ENCODE data around the gene MACROH2A2. TPM values are rescaled to one million over a fixed set of nuclear protein-coding genes. Genes with fewer than 3 reads are reported as not detected.

Gene MACROH2A2
- total and polyA plus RNA-seq, 2 of the 4 experiments (the other 2 are of a cell fraction) = 16.1 to 17.4 TPM

DNA sequence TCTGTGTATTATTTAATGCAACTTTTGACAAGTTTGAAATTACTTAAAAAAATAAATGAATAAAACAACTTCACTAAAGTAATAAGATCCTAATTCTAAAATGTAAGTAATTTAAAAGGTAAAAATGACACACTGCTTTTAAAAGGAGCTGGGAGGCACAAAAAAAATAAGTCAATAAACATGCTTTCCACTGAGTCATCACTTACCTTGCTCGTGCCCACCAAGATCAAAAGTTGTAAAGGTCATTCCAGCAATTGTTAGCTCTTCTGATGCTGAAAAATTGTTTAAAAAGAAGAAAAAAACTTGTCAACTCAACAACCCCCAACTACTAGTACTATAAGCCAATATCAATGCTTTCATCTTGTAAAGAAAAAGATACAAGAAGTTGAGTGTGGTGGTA, 108.2 kb downstream of the MACROH2A2 start:
- H3K27ac ChIP-seq (ENCODE audit: insufficient read depth, low read length) = no peak overlapping the region
- no TSS peak for BruUV-seq (replicated peaks)
- peaks cover 73% of the 10 kb centered on the region for H4K20me1 ChIP-seq (ENCODE audit: insufficient read depth, low read length)
- H3K4me2 ChIP-seq (ENCODE audit: low read depth, low read length) = no peak overlapping the region
- no peak overlapping the region for H2AFZ ChIP-seq (replicated peaks; ENCODE audit: low read length, poor library complexity)
- H3K4me3 ChIP-seq (ENCODE audit: insufficient read depth, low read depth, low read length) = no peak overlapping the region
- intact Hi-C loops (cut with micrococcal nuclease) = no loop called here
- peaks cover 27 to 74% of the 10 kb centered on the region in 2 experiments for H3K79me1 ChIP-seq (ENCODE audit: low read depth in 1 of 2, low read length in 2 of 2)
- H2BK5ac ChIP-seq (ENCODE audit: low read depth, low read length, poor library complexity, severe bottlenecking) = no peak overlapping the region
- ChIA-PET CTCF (no interaction called here), POLR2A (ENCODE audit: unreplicated experiment) (no interaction called here)
- H3K14ac ChIP-seq (replicated peaks; ENCODE audit: low read depth, low read length) = no peak overlapping the region
- no peaks in the 10 kb centered on the region for H3K27me3 ChIP-seq (ENCODE audit: control insufficient read depth, insufficient read depth, low read length)
- no peak overlapping the region for H3K4ac ChIP-seq (ENCODE audit: low read depth, low read length)
- no peak overlapping the region for H3K9ac ChIP-seq (ENCODE audit: low read depth, low read length)
- no peak overlapping the region for H3K56ac ChIP-seq (ENCODE audit: extremely low read depth, insufficient read depth, low read length)
- H2AK5ac ChIP-seq (ENCODE audit: low read depth, low read length) = no peak overlapping the region
- peaks cover 36% of the 10 kb centered on the region for H3K36me3 ChIP-seq (ENCODE audit: control insufficient read depth, insufficient read depth, low read length)
- no peak overlapping the region for H4K8ac ChIP-seq (ENCODE audit: low read depth in 2 of 2, low read length in 2 of 2)
- TF ChIP-seq CEBPB (IDR thresholded peaks at IDR 0.05; ENCODE audit: low read depth, low read length) = no peak
- TF ChIP-seq CTCF (conservative IDR thresholded peaks at IDR 0.05; ENCODE audit: low read depth, low read length) = no peak
- TF ChIP-seq, protein P1, sequence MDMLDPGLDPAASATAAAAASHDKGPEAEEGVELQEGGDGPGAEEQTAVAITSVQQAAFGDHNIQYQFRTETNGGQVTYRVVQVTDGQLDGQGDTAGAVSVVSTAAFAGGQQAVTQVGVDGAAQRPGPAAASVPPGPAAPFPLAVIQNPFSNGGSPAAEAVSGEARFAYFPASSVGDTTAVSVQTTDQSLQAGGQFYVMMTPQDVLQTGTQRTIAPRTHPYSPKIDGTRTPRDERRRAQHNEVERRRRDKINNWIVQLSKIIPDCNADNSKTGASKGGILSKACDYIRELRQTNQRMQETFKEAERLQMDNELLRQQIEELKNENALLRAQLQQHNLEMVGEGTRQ (IDR thresholded peaks at IDR 0.05; ENCODE audit: low read depth, low read length) = no peak
- TF ChIP-seq MAFK (IDR thresholded peaks at IDR 0.05; ENCODE audit: low read depth, low read length) = no peak
- TF ChIP-seq MXI1 (IDR thresholded peaks at IDR 0.05; ENCODE audit: borderline replicate concordance, low read depth, low read length) = no peak
- no peak for TF ChIP-seq RAD21 (IDR thresholded peaks at IDR 0.05; ENCODE audit: low read length)
- TF ChIP-seq POLR2A (IDR thresholded peaks at IDR 0.05; ENCODE audit: low read depth, low read length) = no peak
- TF ChIP-seq SMC3 (IDR thresholded peaks at IDR 0.05; ENCODE audit: low read depth, low read length) = no peak
- TF ChIP-seq RFX5 (IDR thresholded peaks at IDR 0.05; ENCODE audit: low read depth, low read length) = no peak
- TF ChIP-seq NFE2L2 (IDR thresholded peaks at IDR 0.05; ENCODE audit: low read depth, low read length) = no peak
- TF ChIP-seq MAZ (IDR thresholded peaks at IDR 0.05; ENCODE audit: borderline replicate concordance, low read depth, low read length) = no peak
- TF ChIP-seq BHLHE40 (IDR thresholded peaks at IDR 0.05; ENCODE audit: low read depth, low read length) = no peak
- no peak for TF ChIP-seq FOS (IDR thresholded peaks at IDR 0.05; ENCODE audit: low read depth, low read length)
- TF ChIP-seq, protein P2, sequence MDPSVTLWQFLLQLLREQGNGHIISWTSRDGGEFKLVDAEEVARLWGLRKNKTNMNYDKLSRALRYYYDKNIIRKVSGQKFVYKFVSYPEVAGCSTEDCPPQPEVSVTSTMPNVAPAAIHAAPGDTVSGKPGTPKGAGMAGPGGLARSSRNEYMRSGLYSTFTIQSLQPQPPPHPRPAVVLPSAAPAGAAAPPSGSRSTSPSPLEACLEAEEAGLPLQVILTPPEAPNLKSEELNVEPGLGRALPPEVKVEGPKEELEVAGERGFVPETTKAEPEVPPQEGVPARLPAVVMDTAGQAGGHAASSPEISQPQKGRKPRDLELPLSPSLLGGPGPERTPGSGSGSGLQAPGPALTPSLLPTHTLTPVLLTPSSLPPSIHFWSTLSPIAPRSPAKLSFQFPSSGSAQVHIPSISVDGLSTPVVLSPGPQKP (IDR thresholded peaks at IDR 0.05; ENCODE audit: borderline replicate concordance, low read depth, low read length) = no peak
- TF ChIP-seq CHD1 (IDR thresholded peaks at IDR 0.05; ENCODE audit: low read depth, low read length) = no peak
- no peak for TF ChIP-seq RCOR1 (IDR thresholded peaks at IDR 0.05; ENCODE audit: insufficient replicate concordance, low read length)
- H3K18ac ChIP-seq (ENCODE audit: low read depth, low read length) = no peak overlapping the region
- DNase-seq (no peak), ATAC-seq (ENCODE audit: low read depth) (no peak)
- peaks cover 8% of the 10 kb centered on the region for H3K4me1 ChIP-seq (ENCODE audit: control insufficient read depth, insufficient read depth, low read length)
- in situ Hi-C loops (cut with MboI; ENCODE audit: low sequenced_read_pairs) = no loop called here
- no peak overlapping the region for H4K91ac ChIP-seq (ENCODE audit: insufficient read depth, low read depth, low read length)
- H2BK15ac ChIP-seq (ENCODE audit: low read depth, low read length) = no peak overlapping the region
- no peaks in the 10 kb centered on the region for H3K9me3 ChIP-seq (ENCODE audit: control insufficient read depth, insufficient read depth, low read length)
- no CpG with 5 or more reads among the region's 1 CpG for WGBS, 2 experiments (ENCODE audit: extremely low coverage in 2 of 2, insufficient read length in 1 of 2)
- no peak overlapping the region for H3K23ac ChIP-seq (ENCODE audit: low read depth, low read length)
- dilution Hi-C loops (cut with HindIII; ENCODE audit: low sequenced_read_pairs, unreplicated experiment) = no loop called here
- H3K9me1 ChIP-seq (ENCODE audit: insufficient read depth, low read length) = peaks cover 8% of the 10 kb centered on the region
- H2AK9ac ChIP-seq (replicated peaks; ENCODE audit: low read depth, low read length, poor library complexity) = no peak overlapping the region
- H4K5ac ChIP-seq (ENCODE audit: low read depth, low read length) = no peak overlapping the region
- no peak overlapping the region for H2BK120ac ChIP-seq (ENCODE audit: low read depth, low read length)
- H2BK20ac ChIP-seq (ENCODE audit: low read depth, low read length) = no peak overlapping the region
